ENCODE measurements around the gene DGKD. TPM values are rescaled to one million over a fixed set of nuclear protein-coding genes. Genes with fewer than 3 reads are reported as not detected.

Gene DGKD
- total RNA-seq, 1 donor from 2014 or later: 69.3 TPM

DNA sequence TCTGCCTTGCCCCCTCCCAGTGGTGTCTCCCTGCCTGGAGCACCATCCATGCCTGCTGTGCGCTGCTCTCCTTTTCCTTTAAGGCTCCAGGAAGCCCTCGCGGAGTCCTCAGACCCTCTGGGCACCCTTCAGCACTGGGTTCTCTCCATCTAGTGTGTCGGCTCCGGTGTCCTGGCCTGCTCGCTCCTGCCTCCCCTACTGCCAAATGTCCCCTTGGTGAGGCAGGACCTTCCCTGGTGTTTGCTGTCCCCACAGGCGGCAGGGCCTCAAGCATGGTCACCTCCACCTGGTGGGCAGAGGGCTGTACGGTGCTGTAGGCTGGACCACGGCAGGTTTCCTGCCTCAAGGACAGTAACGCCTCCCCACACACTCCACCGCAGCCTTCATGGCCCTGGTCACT lies 90.2 kb downstream of the DGKD start:
- no peaks in the 10 kb centered on the region for H3K9me3 ChIP-seq
- H3K4me3 ChIP-seq: no peak overlapping the region
- intact Hi-C loops (cut with DNase I): no loop called here
- H3K36me3 ChIP-seq: peaks cover 81% of the 10 kb centered on the region
- no peak overlapping the region for H3K27ac ChIP-seq
- H3K4me1 ChIP-seq: no peaks in the 10 kb centered on the region
- TF ChIP-seq, protein P1, sequence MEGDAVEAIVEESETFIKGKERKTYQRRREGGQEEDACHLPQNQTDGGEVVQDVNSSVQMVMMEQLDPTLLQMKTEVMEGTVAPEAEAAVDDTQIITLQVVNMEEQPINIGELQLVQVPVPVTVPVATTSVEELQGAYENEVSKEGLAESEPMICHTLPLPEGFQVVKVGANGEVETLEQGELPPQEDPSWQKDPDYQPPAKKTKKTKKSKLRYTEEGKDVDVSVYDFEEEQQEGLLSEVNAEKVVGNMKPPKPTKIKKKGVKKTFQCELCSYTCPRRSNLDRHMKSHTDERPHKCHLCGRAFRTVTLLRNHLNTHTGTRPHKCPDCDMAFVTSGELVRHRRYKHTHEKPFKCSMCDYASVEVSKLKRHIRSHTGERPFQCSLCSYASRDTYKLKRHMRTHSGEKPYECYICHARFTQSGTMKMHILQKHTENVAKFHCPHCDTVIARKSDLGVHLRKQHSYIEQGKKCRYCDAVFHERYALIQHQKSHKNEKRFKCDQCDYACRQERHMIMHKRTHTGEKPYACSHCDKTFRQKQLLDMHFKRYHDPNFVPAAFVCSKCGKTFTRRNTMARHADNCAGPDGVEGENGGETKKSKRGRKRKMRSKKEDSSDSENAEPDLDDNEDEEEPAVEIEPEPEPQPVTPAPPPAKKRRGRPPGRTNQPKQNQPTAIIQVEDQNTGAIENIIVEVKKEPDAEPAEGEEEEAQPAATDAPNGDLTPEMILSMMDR (IDR thresholded peaks at IDR 0.05): no peak
- H3K27me3 ChIP-seq (ENCODE audit: low read depth): no peaks in the 10 kb centered on the region
- peak; percentile 22 for DNase-seq
- no peak for ATAC-seq

DNA sequence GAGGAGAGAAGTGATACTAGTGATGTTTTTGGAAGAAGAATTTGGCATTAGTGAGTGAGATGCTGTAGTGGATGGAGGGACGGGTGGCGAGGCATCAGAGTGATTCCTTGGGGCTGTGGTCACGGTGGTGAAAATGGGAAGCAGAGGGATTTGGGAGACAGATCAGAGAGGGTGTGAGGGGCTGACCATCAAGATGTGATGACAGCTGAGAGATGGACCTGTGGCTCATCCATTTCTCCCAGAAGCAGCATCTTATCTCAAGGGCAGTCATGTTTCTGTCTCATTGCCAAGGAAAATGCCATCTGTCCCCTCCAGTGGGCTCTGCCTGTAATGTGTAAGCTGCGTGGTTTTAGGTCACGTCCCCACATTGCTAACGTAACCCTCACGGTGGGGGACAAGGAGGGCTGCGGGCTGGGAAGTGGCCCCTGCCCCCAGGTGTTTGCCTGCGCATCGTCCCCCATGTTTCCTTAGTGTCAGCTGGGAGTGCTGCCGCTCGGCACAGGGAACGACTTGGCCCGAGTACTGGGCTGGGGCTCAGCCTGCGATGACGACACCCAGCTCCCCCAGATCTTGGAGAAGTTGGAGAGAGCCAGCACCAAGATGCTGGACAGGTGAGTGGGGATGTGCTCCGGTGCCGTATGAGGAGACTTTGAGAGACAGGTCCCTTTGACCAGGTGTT lies 91.0 kb downstream of the DGKD start:
- TF ChIP-seq, protein P1 (IDR thresholded peaks at IDR 0.05): no peak
- Histone ChIP-seq H3K4me1 (no peaks in the 10 kb centered on the region), H3K4me3 (no peak overlapping the region), H3K27me3 (ENCODE audit: low read depth) (no peaks in the 10 kb centered on the region), H3K27ac (no peak overlapping the region), H3K9me3 (no peaks in the 10 kb centered on the region), H3K36me3 (peaks cover 81% of the 10 kb centered on the region)
- ATAC-seq: no peak
- intact Hi-C loops (cut with DNase I): no loop called here
- peak; percentile 25 for DNase-seq

DNA sequence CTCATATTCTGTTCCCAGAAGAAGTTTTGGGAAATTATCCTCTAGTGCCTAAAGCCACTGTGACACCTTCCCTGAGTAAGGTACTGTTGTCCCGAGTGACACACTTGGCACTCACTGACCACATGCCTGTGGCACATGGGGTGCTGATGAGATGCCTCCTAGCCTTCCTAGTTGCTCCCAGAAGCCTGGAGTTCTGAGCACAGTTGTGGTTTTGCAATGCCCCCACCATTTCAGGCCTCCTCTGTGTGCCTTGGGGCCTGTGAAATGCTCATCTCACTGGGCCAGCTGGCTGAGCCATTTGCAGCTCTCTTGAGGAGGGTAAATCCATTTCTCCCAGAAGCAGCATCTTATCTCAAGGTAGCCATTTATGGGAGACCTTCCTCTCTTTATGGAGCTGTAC lies 91.8 kb downstream of the DGKD start:
- intact Hi-C loops (cut with DNase I): no loop called here

DNA sequence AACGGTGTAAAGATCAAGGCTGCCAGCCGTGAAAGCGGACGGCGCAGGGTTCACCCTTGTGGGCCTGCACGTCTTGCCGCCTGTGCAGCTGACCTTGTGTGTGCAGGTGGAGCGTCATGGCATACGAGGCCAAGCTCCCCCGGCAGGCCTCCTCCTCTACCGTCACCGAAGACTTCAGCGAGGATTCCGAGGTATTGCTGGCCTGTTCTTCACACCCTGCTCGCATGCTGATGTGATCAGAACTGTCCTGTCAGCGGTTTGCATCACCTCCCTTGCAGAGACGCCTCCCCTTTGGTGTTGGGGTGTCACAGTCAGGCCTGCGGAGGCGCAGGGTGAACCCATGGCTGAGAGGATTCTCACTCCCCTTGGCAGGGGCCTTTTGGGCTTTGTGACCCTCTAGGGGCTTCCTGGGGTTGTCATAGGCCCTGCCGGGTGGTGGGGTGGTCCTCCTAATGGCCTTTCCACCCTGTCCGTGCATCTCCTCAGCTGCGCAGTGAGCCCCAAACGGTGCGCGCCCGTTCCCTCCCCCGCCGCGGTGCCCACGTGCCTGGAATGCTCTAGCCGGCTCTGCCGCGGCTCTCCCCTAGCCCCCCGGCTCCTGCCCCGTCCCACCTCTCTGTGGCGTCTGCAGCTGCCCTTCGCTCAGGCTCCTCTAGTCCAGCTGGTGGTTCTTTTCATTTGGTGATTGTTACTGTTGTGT lies 92.5 kb downstream of the DGKD start:
- H3K4me1 ChIP-seq: no peaks in the 10 kb centered on the region
- no peaks in the 10 kb centered on the region for H3K27me3 ChIP-seq (ENCODE audit: low read depth)
- intact Hi-C loops (cut with DNase I): no loop called here
- no peak overlapping the region for H3K27ac ChIP-seq
- no peak overlapping the region for H3K4me3 ChIP-seq
- ATAC-seq (no peak), DNase-seq (peak; percentile 42)
- H3K9me3 ChIP-seq: no peaks in the 10 kb centered on the region
- H3K36me3 ChIP-seq: peaks cover 85% of the 10 kb centered on the region
- TF ChIP-seq, protein P1 (IDR thresholded peaks at IDR 0.05): no peak

More for the DNA sequence above, 91.8 kb downstream of the DGKD start:
- Histone ChIP-seq H3K27ac (no peak overlapping the region), H3K4me1 (no peaks in the 10 kb centered on the region), H3K9me3 (no peaks in the 10 kb centered on the region), H3K4me3 (no peak overlapping the region), H3K27me3 (ENCODE audit: low read depth) (no peaks in the 10 kb centered on the region), H3K36me3 (peaks cover 85% of the 10 kb centered on the region)
- DNase-seq: no peak
- ATAC-seq: no peak
- TF ChIP-seq, protein P1 (IDR thresholded peaks at IDR 0.05): no peak

DNA sequence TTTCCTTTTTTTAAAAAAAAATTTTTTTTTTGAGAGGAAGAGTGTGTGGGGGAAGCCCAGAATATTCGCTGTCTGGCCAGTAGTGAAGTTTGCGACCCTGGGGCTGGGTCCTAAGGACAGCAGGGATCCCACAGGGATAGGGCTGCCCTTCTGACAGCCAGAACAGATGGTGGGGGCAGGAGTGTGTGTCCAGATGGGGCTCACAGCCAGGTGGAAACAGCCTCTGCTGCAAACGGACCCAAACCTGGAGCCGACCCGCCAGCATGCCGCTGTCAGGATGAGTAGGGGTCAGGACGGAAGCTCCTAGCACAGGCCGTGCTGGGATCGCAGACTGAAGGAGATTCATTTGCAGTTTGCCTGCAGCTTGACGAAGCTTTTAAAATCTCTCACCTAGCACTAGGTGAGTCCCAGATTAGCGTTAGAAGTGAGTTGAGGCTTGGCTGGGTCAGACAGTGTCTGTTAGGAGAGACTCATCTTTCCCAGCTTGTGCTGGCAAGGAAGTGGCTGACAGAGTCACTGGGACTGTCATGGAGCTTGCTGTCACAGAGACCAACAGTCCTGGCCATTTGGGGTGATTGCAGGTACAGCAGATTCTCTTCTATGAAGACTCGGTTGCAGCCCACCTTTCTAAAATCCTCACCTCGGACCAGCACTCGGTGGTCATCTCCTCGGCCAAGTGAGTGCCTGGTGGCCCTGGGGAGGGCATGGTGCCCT lies 93.4 kb downstream of the DGKD start:
- DNase-seq (peak; percentile 27), ATAC-seq (no peak)
- Histone ChIP-seq H3K4me3 (no peak overlapping the region), H3K9me3 (no peaks in the 10 kb centered on the region), H3K27ac (no peak overlapping the region), H3K27me3 (ENCODE audit: low read depth) (no peaks in the 10 kb centered on the region), H3K36me3 (peaks cover 86% of the 10 kb centered on the region), H3K4me1 (no peaks in the 10 kb centered on the region)
- TF ChIP-seq, protein P1 (IDR thresholded peaks at IDR 0.05): no peak
- intact Hi-C loops (cut with DNase I): no loop called here

Data from lower lobe of right lung (tissue), 2 donors.